RCC 7860 (cell line): ENCODE results near the gene GPR180.

Experiments used
- DNase-seq: peaks from one replicate; pipeline ENCODE4 v3.0.0-alpha.2; 2015; ENCODE audit warnings: low spot score
- FAIRE-seq: peaks from 2 replicates; lab custom pipeline; 2012; peaks lifted over from hg19 to GRCh38; lab: Jason Lieb, UNC

Gene GPR180

DNA sequence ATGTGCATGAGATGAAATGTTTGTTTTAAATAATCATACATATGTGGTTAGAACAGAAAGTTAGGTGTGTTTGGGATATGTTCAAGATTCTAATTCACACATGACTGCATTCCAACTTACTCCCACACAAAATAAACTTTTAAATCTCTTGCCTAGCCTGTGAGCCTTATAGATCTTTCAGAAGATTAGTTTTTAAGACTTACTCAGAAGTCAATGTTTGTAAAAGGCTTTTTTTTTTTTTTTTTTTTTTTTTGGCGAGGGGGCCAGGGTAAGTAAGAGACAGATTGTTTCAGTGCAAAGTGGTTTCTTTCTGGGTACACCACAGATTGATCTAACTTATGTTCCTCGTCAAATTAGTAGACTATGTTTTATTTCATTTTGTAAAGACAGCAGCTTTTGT lies 39.1 kb downstream of the GPR180 start:
- DNase-seq = no peak
- FAIRE-seq = no peak

GRCh38 chr13:94641409-94641941 lies 39.8 kb downstream of the GPR180 start:
- FAIRE-seq (no peak), DNase-seq (no peak)

DNA sequence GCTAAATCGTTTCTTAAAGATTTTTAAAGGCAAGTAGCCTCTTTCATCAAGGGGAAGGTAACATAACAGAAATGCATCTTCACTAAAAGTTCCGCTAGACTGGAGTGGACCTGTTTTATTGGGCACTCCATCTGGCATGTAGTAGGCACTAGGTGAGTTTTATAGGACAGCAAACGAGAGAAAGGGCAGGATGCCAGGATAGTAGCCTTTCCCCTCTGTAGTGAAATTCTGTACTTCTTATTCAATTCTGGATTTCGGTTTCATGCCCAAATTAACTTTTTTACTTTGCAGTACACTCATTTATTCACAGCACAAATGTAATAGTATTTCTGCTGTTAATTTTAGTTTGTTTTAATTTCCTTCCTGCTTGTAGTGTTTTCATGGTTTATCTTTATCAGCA lies 45.2 kb downstream of the GPR180 start:
- FAIRE-seq (no peak), DNase-seq (no peak)

GRCh38 chr13:94656176-94656575 lies 54.5 kb downstream of the GPR180 start:
- no peak for DNase-seq
- no peak for FAIRE-seq

DNA sequence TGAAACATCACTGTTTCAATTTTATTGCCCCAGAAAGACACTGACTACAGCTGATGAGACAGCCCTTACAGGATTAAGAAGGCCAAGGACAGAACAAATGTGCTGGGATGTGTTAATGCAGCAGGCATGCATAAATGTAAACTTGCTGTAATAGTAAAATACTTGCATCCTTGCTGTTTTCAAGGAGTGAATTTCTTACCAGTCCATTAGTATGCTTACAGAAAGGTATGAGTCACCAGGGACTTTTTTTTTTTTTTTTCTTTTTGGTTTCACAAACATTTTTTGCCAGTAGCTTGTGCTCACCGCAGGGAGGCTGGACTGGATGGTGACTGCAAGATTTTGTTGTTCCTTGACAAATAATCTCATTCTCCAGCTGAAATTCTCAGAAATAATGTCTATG lies 55.1 kb downstream of the GPR180 start:
- no peak for FAIRE-seq
- peak; percentile 38 for DNase-seq

GRCh38 chr13:94657167-94657566 lies 55.5 kb downstream of the GPR180 start:
- FAIRE-seq (no peak), DNase-seq (no peak)

GRCh38 chr13:94658926-94659597 lies 57.4 kb downstream of the GPR180 start:
- FAIRE-seq (no peak), DNase-seq (no peak)

DNA sequence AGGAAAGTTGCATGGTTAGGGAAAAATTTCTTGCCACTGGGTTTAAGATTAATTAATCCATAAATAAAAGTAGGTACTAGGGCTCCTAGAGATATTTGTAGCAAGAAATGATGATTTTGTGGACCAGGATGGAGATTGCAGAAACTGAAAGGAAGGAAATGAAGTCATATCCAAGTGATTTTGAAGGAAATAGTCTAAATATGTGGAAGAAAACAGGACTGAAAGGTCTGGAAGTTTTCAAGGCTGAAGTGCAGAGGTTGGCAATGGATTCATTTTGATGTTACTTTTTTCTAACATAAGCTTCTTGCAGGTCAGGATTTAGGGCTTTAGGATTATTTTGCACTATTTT lies 57.9 kb downstream of the GPR180 start:
- no peak for DNase-seq
- FAIRE-seq = no peak

- FAIRE-seq (no peak), DNase-seq (no peak)
Measured at GRCh38 chr13:94660695-94661326, 59.2 kb downstream of the GPR180 start.

DNA sequence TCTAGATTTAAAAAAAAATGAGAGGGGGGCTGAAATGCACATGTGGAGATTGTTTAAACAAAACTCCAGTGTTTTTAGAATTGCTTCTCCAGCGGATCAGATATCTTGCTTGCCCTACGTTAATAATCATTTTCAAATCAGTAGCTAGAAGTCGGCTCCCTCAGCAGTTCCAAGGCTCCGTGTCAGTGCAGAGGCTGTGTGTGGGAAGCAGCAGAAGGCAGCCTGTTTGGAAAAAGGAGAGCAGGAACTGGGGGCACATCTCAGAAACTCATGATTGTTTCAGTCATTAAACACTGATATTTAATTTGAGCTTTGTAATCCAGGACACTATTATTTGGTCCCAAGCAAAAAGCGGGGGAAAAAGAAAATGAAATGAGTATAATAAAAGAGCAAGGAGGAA lies 59.7 kb downstream of the GPR180 start:
- FAIRE-seq (no peak), DNase-seq (no peak)

- no peak for FAIRE-seq
- DNase-seq = no peak
Measured at GRCh38 chr13:94662274-94662945, 60.8 kb downstream of the GPR180 start.

GRCh38 chr13:94664889-94665288 lies 63.2 kb downstream of the GPR180 start:
- no peak for FAIRE-seq
- DNase-seq = no peak

- no peak for FAIRE-seq
- no peak for DNase-seq
Measured at GRCh38 chr13:94666065-94666464, 64.4 kb downstream of the GPR180 start.

- DNase-seq = no peak
- FAIRE-seq = no peak
Measured at GRCh38 chr13:94667190-94667589, 65.5 kb downstream of the GPR180 start.

DNA sequence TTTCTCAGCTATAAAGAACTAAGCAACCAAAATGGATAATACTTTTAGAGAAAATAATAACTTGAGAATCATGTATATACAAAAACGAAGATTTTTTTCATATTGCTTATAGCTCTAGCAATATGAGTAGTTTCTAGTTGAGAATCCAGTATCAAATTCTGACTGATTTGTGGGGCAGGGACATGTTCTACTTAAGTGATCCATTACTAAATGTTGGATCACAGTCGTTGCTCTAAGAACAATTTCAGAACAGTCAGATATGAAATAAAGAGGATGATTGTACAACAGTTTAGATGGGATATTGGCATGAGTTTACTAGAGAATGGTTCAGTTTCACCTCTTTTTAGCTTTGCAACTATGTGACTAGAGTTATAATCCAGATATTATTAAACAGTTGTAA lies 70.7 kb downstream of the GPR180 start:
- no peak for FAIRE-seq
- no peak for DNase-seq

GRCh38 chr13:94673851-94674250 lies 72.2 kb downstream of the GPR180 start:
- no peak for FAIRE-seq
- DNase-seq = no peak

GRCh38 chr13:94674609-94675348 lies 73.1 kb downstream of the GPR180 start:
- peak; percentile 21 for FAIRE-seq
- DNase-seq = no peak

- DNase-seq (no peak), FAIRE-seq (no peak)
Measured at GRCh38 chr13:94677799-94678198, 76.1 kb downstream of the GPR180 start.

GRCh38 chr13:94678845-94679244 lies 77.2 kb downstream of the GPR180 start:
- DNase-seq (no peak), FAIRE-seq (no peak)

DNA sequence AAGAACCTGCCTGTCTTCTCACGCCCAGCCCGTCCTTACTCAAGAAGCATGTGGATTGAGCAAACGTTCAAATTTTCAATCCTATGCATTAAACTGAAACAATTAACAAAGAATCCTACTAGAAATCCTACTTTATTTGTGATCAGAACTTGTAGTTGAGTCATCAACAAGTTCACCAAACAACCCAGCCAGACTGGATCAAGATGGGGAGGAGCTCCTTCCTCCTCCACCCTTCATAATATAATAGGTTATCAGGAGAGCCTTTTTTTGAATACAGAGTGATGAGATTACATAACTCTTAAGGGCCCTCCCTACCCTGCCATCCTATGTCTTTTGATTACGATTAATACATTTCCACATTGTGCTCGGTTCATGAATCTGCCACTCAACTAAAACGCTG lies 78.0 kb downstream of the GPR180 start:
- FAIRE-seq = no peak
- no peak for DNase-seq

DNA sequence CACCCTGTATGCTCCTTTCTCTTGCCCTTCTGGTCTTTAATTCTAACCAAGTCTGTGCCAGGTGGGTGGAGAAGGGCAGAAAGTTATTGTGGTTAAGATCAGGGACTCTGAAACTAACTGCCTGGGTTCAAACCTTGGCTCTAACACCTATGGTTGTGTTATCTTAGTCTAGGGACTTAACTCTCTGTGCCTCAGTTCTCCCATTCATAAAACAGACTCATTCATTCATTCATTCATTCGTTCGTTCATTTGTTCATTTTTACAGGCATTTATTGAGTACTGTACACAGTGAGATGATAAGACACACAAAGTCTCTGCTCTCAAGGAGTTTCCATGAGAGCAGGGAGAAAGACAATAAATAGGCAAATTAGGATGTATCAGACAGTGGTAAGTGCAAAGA lies 80.6 kb downstream of the GPR180 start:
- DNase-seq (no peak), FAIRE-seq (no peak)
